Osteoblast (primary cell): ENCODE results near the gene CARD9. TPM values are rescaled to one million over a fixed set of nuclear protein-coding genes. Genes with fewer than 3 reads are reported as not detected.

Experiments
- DNase-seq: peaks from one replicate; pipeline ENCODE4 v3.0.0; 2011; ENCODE audit warnings: low spot score, mixed read lengths; ENCODE audit not compliant: insufficient read length; ENCODE audit errors: missing footprints
- H2AFZ ChIP-seq: 2 replicates; pipeline ENCODE4 v1.6.0; 2011; ENCODE audit warnings: mild to moderate bottlenecking, low read length
- H3K27ac ChIP-seq: 2 replicates; pipeline ENCODE4 v1.5.1; 2011; ENCODE audit warnings: mild to moderate bottlenecking, low read depth, low read length, moderate library complexity
- H3K27me3 ChIP-seq: 2 replicates; pipeline ENCODE4 v1.6.0; 2012; ENCODE audit warnings: mild to moderate bottlenecking, control low read depth, inconsistent platforms, low read length, moderate library complexity; ENCODE audit not compliant: insufficient read depth
- H3K36me3 ChIP-seq: 2 replicates; pipeline ENCODE4 v1.5.1; 2011; ENCODE audit warnings: mild to moderate bottlenecking, low read length, control low read depth, moderate library complexity; ENCODE audit not compliant: insufficient read depth
- H3K4me1 ChIP-seq: 2 replicates; pipeline ENCODE4 v1.5.1; 2011; ENCODE audit warnings: mild to moderate bottlenecking, low read length, control low read depth, moderate library complexity; ENCODE audit not compliant: insufficient read depth
- H3K4me2 ChIP-seq: 2 replicates; pipeline ENCODE4 v1.6.0; 2011; ENCODE audit warnings: mild to moderate bottlenecking, low read length; ENCODE audit not compliant: insufficient read depth
- H3K4me3 ChIP-seq: fragments of 200-600 bp; sonication (generic); 3 replicates; pipeline ENCODE4 v1.5.1; 2012; ENCODE audit warnings: mild to moderate bottlenecking, low read length, inconsistent platforms; ENCODE audit not compliant: insufficient read depth
- H3K79me2 ChIP-seq: 2 replicates; pipeline ENCODE4 v1.6.0; 2012; ENCODE audit warnings: mild to moderate bottlenecking, low read length, control low read depth, inconsistent platforms; ENCODE audit not compliant: insufficient read depth
- H3K9me3 ChIP-seq: 2 replicates; pipeline ENCODE4 v1.5.1; 2011; ENCODE audit warnings: low read depth, low read length, control low read depth
- H4K20me1 ChIP-seq: 2 replicates; pipeline ENCODE4 v1.6.0; 2012; ENCODE audit warnings: mild to moderate bottlenecking, low read length, control low read depth; ENCODE audit not compliant: insufficient read depth
- total RNA-seq: library from RNA; depleted of rRNA; stranded (reverse); fragments of >200 nt; gene quantifications from 2 replicates; pipeline ENCODE4 v1.2.3, GENCODE V29; 2012
- TF ChIP-seq, protein P1 (sequence below): IDR thresholded peaks from 2 replicates; pipeline ENCODE4 v1.5.1; 2011; ENCODE audit warnings: mild to moderate bottlenecking, low read depth, low read length, moderate library complexity; ENCODE audit errors: extremely low read depth

CARD9 gene
- total RNA-seq, 1 donor, result 5.1 TPM

DNA sequence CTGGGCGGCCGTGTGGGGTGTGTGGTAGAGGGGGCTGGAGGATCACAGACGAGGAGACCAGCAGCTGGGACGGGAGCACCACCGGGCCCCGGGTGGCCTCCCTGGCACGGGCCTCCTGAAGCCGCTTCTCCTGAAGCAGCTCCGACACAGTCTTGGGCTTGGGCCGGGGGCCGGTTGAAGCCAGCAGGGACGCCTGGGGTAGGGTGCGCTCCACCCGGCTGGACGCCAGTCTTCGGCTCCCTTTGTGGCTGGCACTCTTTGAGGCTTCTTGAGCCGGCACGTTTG, 5.5 kb upstream of the CARD9 start:
- no peaks in the 10 kb centered on the region for H3K27me3 ChIP-seq
- no peaks in the 10 kb centered on the region for H4K20me1 ChIP-seq
- no peaks in the 10 kb centered on the region for H3K9me3 ChIP-seq
- H3K4me1 ChIP-seq, result no peaks in the 10 kb centered on the region
- H3K27ac ChIP-seq, result no peak overlapping the region
- DNase-seq, result no peak
- TF ChIP-seq, protein P1, sequence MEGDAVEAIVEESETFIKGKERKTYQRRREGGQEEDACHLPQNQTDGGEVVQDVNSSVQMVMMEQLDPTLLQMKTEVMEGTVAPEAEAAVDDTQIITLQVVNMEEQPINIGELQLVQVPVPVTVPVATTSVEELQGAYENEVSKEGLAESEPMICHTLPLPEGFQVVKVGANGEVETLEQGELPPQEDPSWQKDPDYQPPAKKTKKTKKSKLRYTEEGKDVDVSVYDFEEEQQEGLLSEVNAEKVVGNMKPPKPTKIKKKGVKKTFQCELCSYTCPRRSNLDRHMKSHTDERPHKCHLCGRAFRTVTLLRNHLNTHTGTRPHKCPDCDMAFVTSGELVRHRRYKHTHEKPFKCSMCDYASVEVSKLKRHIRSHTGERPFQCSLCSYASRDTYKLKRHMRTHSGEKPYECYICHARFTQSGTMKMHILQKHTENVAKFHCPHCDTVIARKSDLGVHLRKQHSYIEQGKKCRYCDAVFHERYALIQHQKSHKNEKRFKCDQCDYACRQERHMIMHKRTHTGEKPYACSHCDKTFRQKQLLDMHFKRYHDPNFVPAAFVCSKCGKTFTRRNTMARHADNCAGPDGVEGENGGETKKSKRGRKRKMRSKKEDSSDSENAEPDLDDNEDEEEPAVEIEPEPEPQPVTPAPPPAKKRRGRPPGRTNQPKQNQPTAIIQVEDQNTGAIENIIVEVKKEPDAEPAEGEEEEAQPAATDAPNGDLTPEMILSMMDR, result no peak
- H3K4me2 ChIP-seq, result no peak overlapping the region
- no peak overlapping the region for H3K4me3 ChIP-seq
- H3K79me2 ChIP-seq, result no peaks in the 10 kb centered on the region
- no peak overlapping the region for H2AFZ ChIP-seq
- H3K36me3 ChIP-seq, result peaks cover 15% of the 10 kb centered on the region

DNA sequence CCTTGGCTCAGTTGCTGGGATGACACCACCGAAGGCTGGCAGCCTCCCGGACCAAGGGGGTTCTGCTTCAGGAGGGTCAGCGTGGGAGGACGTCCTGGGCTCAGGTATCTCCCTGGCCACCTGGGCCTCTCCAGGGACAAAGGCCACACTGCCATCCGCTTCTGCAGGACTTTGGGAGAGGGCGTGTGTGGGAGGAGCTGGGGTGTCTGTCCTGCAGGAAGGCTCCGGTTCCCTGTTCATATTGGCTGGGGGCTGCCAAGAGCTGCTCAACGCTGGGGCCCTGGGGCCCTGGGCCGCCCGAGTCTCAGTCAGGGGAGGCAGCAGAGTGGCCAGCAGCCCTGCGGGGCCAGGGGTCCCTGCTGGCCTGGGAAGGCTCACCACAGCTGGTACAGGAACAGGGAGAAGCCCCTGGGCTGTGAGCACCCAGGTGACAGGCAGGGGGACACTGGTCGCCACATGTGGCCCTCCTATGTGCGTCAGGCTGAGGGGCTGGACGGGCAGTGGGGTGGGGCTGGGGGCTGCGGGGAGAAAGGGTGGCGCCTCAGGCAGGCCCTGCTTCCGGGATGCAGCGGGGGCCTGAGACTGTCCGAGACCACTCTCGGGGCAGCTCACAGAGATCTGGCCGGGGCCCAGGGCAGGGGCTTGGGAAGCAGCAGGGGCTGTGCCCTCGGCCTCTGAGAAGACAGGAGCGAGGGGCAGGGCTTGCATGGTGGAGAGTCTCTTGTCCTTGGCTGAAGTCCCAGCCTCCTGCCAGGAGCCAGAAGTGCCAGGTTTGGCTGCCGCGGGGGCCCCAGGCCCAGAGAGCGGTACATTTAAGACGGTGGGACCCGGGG, 4.9 kb upstream of the CARD9 start:
- Histone ChIP-seq H3K4me2 (no peak overlapping the region), H3K9me3 (no peaks in the 10 kb centered on the region), H3K27me3 (no peaks in the 10 kb centered on the region), H4K20me1 (no peaks in the 10 kb centered on the region), H3K79me2 (no peaks in the 10 kb centered on the region), H3K36me3 (peaks cover 14% of the 10 kb centered on the region), H3K27ac (no peak overlapping the region), H2AFZ (no peak overlapping the region), H3K4me3 (no peak overlapping the region), H3K4me1 (peaks cover under 1% of the 10 kb centered on the region)
- TF ChIP-seq, protein P1, result no peak
- DNase-seq, result no peak

DNA sequence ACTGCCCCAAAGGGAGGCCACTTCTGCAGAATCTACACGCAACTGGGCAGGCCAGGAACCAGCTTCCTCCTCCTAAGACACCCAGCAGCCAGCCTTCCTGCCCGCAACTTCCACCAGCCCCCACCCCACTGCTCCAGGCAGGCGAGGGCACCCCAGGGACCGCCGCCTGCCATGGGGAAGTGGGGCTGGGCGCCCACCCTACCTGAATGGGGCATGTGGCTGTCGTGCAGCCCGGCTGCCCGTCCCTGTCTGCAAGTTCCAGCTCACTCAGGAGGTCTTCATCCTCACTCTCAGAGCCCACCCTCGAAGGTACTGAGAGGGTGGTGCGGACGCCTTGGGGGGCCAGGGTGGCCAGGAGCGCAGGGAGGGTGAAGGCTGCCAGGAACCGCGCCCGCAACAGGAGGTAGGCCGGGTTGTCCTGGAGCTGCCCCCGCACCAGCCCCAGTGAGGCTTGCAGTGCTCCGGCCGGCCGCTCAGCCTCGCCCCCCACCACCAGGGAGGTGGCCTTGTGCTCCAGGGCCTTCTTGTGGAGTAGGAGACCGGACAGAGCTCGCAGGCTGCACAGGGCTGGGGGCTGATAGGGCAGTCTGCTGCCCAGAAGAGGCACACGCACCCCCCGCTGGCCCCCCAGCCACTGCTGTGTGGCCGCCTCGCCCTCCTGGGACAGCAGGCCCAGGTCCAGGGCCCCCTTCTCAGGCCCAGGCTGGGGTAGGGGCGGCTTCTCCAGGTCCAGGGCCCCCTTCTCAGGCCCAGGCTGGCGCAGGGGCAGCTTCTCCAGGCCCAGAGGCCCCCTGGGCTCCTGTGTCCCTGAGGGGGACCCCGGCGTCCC, 4.1 kb upstream of the CARD9 start:
- Histone ChIP-seq H3K27ac (no peak overlapping the region), H3K9me3 (no peaks in the 10 kb centered on the region), H3K4me2 (no peak overlapping the region), H2AFZ (no peak overlapping the region), H3K79me2 (no peaks in the 10 kb centered on the region), H3K4me3 (no peak overlapping the region), H3K36me3 (peaks cover 5% of the 10 kb centered on the region), H3K27me3 (no peaks in the 10 kb centered on the region), H4K20me1 (no peaks in the 10 kb centered on the region), H3K4me1 (peaks cover 9% of the 10 kb centered on the region)
- TF ChIP-seq, protein P1, result no peak
- no peak for DNase-seq

DNA sequence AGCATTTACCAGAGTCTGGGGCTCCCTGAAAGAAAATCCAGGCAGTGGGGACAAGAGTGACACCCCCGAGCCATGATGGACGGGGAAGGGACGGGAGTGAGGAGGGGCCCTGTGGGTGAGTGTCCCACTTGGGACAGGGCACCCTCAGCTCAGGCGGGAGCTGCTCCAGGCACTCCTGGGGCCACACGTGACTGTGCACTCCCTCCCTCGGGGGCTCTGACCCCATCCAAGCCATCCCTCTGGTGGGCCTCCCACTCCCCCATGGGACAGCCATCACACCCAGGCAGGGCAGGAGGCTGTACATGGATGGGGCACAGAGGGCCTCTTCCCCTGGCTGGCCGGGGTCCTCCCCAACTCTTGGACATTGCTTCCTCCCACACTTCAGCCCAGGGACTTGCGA, 3.0 kb upstream of the CARD9 start:
- DNase-seq, result no peak
- Histone ChIP-seq H3K9me3 (no peaks in the 10 kb centered on the region), H3K36me3 (peaks cover 3% of the 10 kb centered on the region), H3K4me2 (no peak overlapping the region), H3K27ac (no peak overlapping the region), H3K4me3 (no peak overlapping the region), H3K4me1 (peaks cover 14% of the 10 kb centered on the region), H2AFZ (no peak overlapping the region), H3K79me2 (no peaks in the 10 kb centered on the region), H4K20me1 (no peaks in the 10 kb centered on the region), H3K27me3 (no peaks in the 10 kb centered on the region)
- TF ChIP-seq, protein P1, result no peak
